ENCODE data around the gene SLC25A17.
A peak's percentile ranks its signal among the peaks of the same experiment; 100 is the strongest.
"Not testable (repeated sequence)": the region's sequence is repeated elsewhere in the genome, so short reads cannot be mapped to it uniquely, and the experiment has no call there.

SLC25A17 gene

DNA sequence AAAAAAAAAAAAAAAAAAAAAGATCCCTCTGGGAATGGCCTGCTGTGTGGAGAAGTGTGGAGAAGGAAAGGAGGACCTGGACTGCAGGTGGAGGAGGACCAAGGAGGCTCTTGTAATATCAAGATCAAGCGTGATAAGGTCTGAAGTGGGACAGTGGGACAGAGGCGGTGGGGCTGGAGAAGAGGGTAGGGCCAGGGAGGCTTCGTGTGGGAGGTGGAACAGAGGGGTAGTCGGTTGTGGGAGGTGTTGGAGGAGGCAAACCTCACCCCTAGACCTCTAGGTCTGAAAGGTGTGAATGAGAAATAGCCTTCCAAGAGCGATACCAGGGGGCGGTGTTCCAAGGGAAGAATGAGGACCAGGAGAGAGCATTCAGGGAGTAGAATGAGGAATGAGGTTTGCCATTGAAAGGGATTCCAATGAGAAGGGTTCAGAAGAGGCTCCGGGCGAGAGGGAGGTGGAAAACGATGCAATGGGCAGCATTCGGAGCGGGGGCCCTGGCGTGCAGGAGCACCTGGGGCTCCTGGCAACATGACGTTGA lies 95.7 kb downstream of the SLC25A17 start:
- Histone ChIP-seq H3K9ac (ENCODE audit: low read depth, low read length) (no peak overlapping the region), H3K4me3 (ENCODE audit: low read depth in 1 of 2, low read length in 2 of 2) (no peak overlapping the region), H4K20me1 (ENCODE audit: insufficient read depth, low read length) (no peaks in the 10 kb centered on the region), H3K36me3 (ENCODE audit: insufficient read depth, low read length) (no peaks in the 10 kb centered on the region), H3K27me3 (ENCODE audit: insufficient read depth, low read length, poor library complexity) (no peaks in the 10 kb centered on the region), H3K9me3 (ENCODE audit: insufficient read depth, low read length, severe bottlenecking) (no peaks in the 10 kb centered on the region), H2AFZ (ENCODE audit: low read depth, low read length) (no peak overlapping the region), H3K27ac (ENCODE audit: low read length) (peak overlapping the region; percentile 49), H3K4me1 (ENCODE audit: insufficient read depth, low read length) (peaks cover 40% of the 10 kb centered on the region), H3K79me2 (ENCODE audit: insufficient read depth, low read length) (no peaks in the 10 kb centered on the region), H3K4me2 (ENCODE audit: insufficient read depth, low read length) (no peak overlapping the region)
- TF ChIP-seq CTCF (IDR thresholded peaks at IDR 0.05; ENCODE audit: borderline replicate concordance, extremely low read depth, low read length, poor library complexity, severe bottlenecking) (no peak), EZH2 (IDR thresholded peaks at IDR 0.05; ENCODE audit: borderline replicate concordance, low read depth, low read length, severe bottlenecking) (no peak)
- DNase-seq (no peak), ATAC-seq (ENCODE audit: insufficient read depth, low read depth) (no peak)

GRCh38 chr22:40721266-40721665 lies 97.9 kb downstream of the SLC25A17 start:
- H3K9ac ChIP-seq (ENCODE audit: low read depth, low read length): no peak overlapping the region
- H2AFZ ChIP-seq (ENCODE audit: low read depth, low read length): peak overlapping the region; percentile 9; the same call in 1 of the 2 replicates
- H3K36me3 ChIP-seq (ENCODE audit: insufficient read depth, low read length): no peaks in the 10 kb centered on the region
- no peaks in the 10 kb centered on the region for H4K20me1 ChIP-seq (ENCODE audit: insufficient read depth, low read length)
- ATAC-seq (ENCODE audit: insufficient read depth, low read depth) (peak; percentile 57), DNase-seq (no peak)
- no peak overlapping the region for H3K4me3 ChIP-seq (ENCODE audit: low read depth in 1 of 2, low read length in 2 of 2)
- no peaks in the 10 kb centered on the region for H3K79me2 ChIP-seq (ENCODE audit: insufficient read depth, low read length)
- TF ChIP-seq CTCF (IDR thresholded peaks at IDR 0.05; ENCODE audit: borderline replicate concordance, extremely low read depth, low read length, poor library complexity, severe bottlenecking): no peak
- TF ChIP-seq EZH2 (IDR thresholded peaks at IDR 0.05; ENCODE audit: borderline replicate concordance, low read depth, low read length, severe bottlenecking): no peak
- peak overlapping the region; percentile 15; the same call in 1 of the 2 replicates for H3K27ac ChIP-seq (ENCODE audit: low read length)
- no peak overlapping the region for H3K4me2 ChIP-seq (ENCODE audit: insufficient read depth, low read length)
- no peaks in the 10 kb centered on the region for H3K27me3 ChIP-seq (ENCODE audit: insufficient read depth, low read length, poor library complexity)
- peaks cover 25% of the 10 kb centered on the region for H3K4me1 ChIP-seq (ENCODE audit: insufficient read depth, low read length)
- no peaks in the 10 kb centered on the region for H3K9me3 ChIP-seq (ENCODE audit: insufficient read depth, low read length, severe bottlenecking)

DNA sequence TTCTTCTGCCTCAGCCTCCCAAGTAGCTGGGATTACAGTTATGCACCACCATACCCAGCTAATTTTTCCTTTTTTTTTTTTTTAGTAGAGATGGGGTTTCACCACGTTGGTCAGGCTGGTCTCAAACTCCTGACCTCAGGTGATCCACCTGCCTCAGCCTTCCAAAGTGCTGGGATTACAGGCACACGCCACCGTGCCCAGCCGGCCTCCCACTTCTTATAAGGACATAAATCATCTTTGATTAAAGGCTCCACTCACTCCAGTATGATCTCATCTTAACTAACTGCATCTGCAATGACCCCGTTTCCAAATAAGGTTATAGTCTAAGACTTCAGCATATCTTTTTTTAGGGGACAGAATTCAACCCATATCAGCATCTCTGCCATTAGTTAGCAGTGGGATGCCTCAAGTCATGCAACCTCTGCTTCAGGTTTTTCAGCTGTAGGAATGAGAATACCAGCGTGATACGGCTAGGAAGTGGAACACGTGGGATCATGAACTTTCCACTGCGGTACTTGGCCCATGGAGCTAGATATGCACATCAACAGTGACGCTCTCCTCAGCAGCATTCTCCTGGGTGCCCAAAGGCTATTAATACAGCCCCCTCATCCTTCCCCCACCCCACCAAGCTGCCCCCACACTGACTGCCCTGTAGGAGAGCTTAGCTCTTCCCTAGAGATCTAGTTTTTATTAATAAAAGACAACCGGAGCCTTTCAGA lies 98.4 kb downstream of the SLC25A17 start:
- Histone ChIP-seq H2AFZ (ENCODE audit: low read depth, low read length) (peak overlapping the region; percentile 9; the same call in 1 of the 2 replicates), H4K20me1 (ENCODE audit: insufficient read depth, low read length) (no peaks in the 10 kb centered on the region), H3K27ac (ENCODE audit: low read length) (peak overlapping the region; percentile 15; the same call in 1 of the 2 replicates), H3K9ac (ENCODE audit: low read depth, low read length) (no peak overlapping the region), H3K79me2 (ENCODE audit: insufficient read depth, low read length) (no peaks in the 10 kb centered on the region), H3K4me1 (ENCODE audit: insufficient read depth, low read length) (peaks cover 19% of the 10 kb centered on the region), H3K27me3 (ENCODE audit: insufficient read depth, low read length, poor library complexity) (no peaks in the 10 kb centered on the region), H3K4me3 (ENCODE audit: low read depth in 1 of 2, low read length in 2 of 2) (no peak overlapping the region), H3K9me3 (ENCODE audit: insufficient read depth, low read length, severe bottlenecking) (no peaks in the 10 kb centered on the region), H3K36me3 (ENCODE audit: insufficient read depth, low read length) (no peaks in the 10 kb centered on the region), H3K4me2 (ENCODE audit: insufficient read depth, low read length) (no peak overlapping the region)
- TF ChIP-seq EZH2 (IDR thresholded peaks at IDR 0.05; ENCODE audit: borderline replicate concordance, low read depth, low read length, severe bottlenecking): no peak
- no peak for TF ChIP-seq CTCF (IDR thresholded peaks at IDR 0.05; ENCODE audit: borderline replicate concordance, extremely low read depth, low read length, poor library complexity, severe bottlenecking)
- DNase-seq (no peak), ATAC-seq (ENCODE audit: insufficient read depth, low read depth) (no peak)

GRCh38 chr22:40720156-40720537 lies 99.0 kb downstream of the SLC25A17 start:
- not testable (repeated sequence) for DNase-seq; H3K9ac ChIP-seq (ENCODE audit: low read depth, low read length); H3K79me2 ChIP-seq (ENCODE audit: insufficient read depth, low read length); H3K4me2 ChIP-seq (ENCODE audit: insufficient read depth, low read length); H3K9me3 ChIP-seq (ENCODE audit: insufficient read depth, low read length, severe bottlenecking); ATAC-seq (ENCODE audit: insufficient read depth, low read depth); H3K4me3 ChIP-seq (ENCODE audit: low read depth in 1 of 2, low read length in 2 of 2); H3K27me3 ChIP-seq (ENCODE audit: insufficient read depth, low read length, poor library complexity); H3K27ac ChIP-seq (ENCODE audit: low read length); H4K20me1 ChIP-seq (ENCODE audit: insufficient read depth, low read length); H3K36me3 ChIP-seq (ENCODE audit: insufficient read depth, low read length)
- Histone ChIP-seq H3K4me1 (ENCODE audit: insufficient read depth, low read length) (peaks cover 17% of the 10 kb centered on the region), H2AFZ (ENCODE audit: low read depth, low read length) (peak overlapping the region; percentile 5; the same call in 1 of the 2 replicates)

All from DND-41 (cell line).